Glomerular visceral epithelial cell (primary cell): Measurements from ENCODE around the gene TEX2.
"Not testable (repeated sequence)": the region's sequence is repeated elsewhere in the genome, so short reads cannot be mapped to it uniquely, and the experiment has no call there.

Experiments
- DNase-seq: peaks from one replicate; pipeline ENCODE4 v3.0.0-alpha.2; 2016; ENCODE audit errors: extremely low spot score

Gene TEX2

GRCh38 chr17:64213995-64214811 lies 48.9 kb downstream of the TEX2 start:
- peak; percentile 78 for DNase-seq

GRCh38 chr17:64212122-64212521 lies 50.9 kb downstream of the TEX2 start:
- DNase-seq, result no peak

- peak; percentile 50 for DNase-seq
Observed at GRCh38 chr17:64209983-64210382, 53.1 kb downstream of the TEX2 start.

- no peak for DNase-seq
Observed at GRCh38 chr17:64209356-64209941, 53.6 kb downstream of the TEX2 start.

- not testable (repeated sequence) for DNase-seq
Observed at GRCh38 chr17:64208656-64209055, 54.4 kb downstream of the TEX2 start.

GRCh38 chr17:64205804-64206203 lies 57.3 kb downstream of the TEX2 start:
- DNase-seq, result no peak

- DNase-seq, result no peak
Observed at GRCh38 chr17:64203630-64204029, 59.4 kb downstream of the TEX2 start.

- peak; percentile 47 for DNase-seq
Observed at GRCh38 chr17:64202683-64203344, 60.2 kb downstream of the TEX2 start.

GRCh38 chr17:64200080-64201032 lies 62.7 kb downstream of the TEX2 start:
- DNase-seq, result no peak

- DNase-seq, result no peak
Observed at GRCh38 chr17:64198331-64199090, 64.5 kb downstream of the TEX2 start.

GRCh38 chr17:64196601-64197000 lies 66.5 kb downstream of the TEX2 start:
- no peak for DNase-seq

GRCh38 chr17:64193561-64193960 lies 69.5 kb downstream of the TEX2 start:
- DNase-seq, result no peak

- DNase-seq, result no peak
Observed at GRCh38 chr17:64192589-64192988, 70.5 kb downstream of the TEX2 start.

GRCh38 chr17:64190472-64190871 lies 72.6 kb downstream of the TEX2 start:
- DNase-seq, result no peak

GRCh38 chr17:64188088-64188487 lies 75.0 kb downstream of the TEX2 start:
- no peak for DNase-seq

GRCh38 chr17:64187093-64187895 lies 75.8 kb downstream of the TEX2 start:
- no peak for DNase-seq

- no peak for DNase-seq
Observed at GRCh38 chr17:64186171-64187092, 76.6 kb downstream of the TEX2 start.

- DNase-seq, result not testable (repeated sequence)
Observed at GRCh38 chr17:64185557-64185956, 77.5 kb downstream of the TEX2 start.

- no peak for DNase-seq
Observed at GRCh38 chr17:64185101-64185500, 78.0 kb downstream of the TEX2 start.
